NCI-H2081 treated with DMSO at 0.1 percent for 48 hours (cell line): Measurements from ENCODE around the gene YARS1.

Experiments
- DNase-seq: peaks from one replicate; lab custom pipeline; 2025; lab: John Stamatoyannopoulos, UW

The YARS1 gene

DNA sequence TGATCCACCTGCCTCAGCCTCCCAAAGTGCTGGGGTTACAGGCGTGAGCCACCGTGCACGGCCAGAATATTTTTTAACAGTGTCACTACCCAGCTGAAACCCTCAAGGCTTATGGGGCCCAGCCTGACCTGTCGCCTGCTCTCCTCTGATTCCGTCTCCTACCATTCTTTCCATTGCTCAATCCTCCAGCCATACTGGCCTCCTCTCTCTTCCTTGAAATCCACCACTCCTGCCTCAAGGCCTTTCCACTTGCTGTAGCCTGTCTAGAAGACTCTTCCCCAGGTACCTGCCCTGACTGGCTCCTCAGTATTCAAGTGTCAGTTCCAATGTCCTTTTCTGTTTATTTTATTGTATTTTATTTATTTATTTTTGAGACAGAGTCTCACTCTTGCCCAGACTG lies 53.9 kb downstream of the YARS1 start:
- no peak for DNase-seq

- no peak for DNase-seq
These were observed 55.2 kb downstream of the YARS1 start for GRCh38 chr1:32761936-32762335.

DNA sequence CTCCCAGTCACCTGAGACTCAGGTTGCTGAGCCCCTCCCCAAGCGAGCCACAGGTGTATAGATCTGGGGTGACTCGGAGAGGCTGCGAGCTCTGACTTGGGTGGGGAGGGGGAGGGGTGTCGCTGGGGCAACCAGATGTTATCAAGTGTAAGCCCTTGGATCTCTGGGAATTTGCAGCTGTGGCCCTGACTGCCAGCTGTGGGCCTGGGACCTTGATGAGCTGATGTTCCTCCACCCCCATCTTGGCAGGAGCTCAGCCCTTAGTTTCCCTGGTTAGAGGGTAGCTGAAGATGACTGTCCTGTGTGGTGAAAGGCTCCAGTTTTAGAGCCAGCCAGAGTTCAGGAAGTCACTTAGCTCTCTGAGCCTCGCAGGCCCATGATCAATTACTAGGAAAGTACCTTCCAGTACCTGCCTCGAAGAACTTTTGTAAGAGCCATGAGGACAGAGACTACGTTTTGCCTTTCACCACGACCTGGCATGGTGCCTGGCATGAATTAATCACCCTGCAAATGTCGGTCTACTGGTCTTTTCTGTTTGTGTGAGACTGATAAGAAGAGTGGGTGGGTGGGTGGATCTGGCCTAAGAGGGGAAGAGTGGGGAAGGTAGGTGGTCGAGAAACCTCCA lies 55.8 kb downstream of the YARS1 start:
- DNase-seq, result no peak

- DNase-seq, result no peak
These were observed 57.0 kb downstream of the YARS1 start for GRCh38 chr1:32759997-32760623.

DNA sequence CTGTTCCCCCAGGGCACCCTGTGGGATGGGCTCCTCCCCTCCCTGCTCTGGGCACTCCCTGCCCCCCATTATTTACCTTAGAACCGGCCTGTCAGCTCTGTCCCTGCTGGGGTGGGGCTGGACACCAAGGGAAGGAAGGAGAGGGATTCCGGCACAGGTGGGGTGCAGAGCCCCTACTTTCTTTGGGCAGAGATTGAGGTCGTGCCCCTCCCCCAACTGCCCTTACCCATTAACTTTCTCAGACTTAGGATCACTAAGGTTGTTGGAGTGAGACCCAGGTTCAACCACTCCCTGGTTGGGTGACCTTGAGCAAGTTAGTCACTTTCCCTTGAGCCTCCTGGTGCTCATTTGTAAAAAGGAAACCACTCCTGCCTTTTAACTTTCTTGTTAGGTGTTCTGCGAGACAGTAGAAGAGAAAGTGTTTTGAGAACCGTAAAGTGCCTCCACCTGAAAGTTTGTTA lies 57.6 kb downstream of the YARS1 start:
- no peak for DNase-seq

DNA sequence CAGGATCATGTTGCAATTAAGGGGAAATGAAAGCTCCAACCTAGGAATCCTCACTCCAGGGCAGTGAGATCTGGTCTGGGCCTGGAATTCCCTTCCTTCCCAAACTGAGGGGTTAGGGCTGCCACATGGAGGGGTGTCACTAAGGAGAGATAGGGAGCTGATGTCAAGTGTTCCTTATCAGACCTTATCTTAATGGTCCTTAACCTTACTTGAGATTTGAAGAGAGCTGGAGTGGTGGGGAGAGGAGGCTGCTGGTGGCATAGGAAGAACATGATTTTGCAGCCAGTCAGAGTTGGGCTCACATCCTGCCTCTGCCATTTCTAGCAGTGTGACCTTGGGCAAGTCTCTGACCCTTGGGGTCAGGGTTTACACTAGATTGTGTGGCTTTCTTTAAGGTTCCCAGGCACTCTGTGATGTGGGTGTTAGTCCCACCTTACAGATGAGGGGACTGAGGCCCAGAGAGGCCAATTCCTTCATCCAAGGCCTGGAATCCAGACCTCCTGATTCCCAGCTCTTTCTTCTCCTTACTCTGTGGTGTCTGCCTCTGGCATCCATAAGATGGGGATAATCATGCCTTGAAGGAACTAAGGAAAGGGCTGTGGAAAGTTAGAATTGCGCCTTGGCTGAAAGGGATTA lies 58.2 kb downstream of the YARS1 start:
- DNase-seq, result no peak

GRCh38 chr1:32758177-32758794 lies 58.9 kb downstream of the YARS1 start:
- DNase-seq, result no peak

DNA sequence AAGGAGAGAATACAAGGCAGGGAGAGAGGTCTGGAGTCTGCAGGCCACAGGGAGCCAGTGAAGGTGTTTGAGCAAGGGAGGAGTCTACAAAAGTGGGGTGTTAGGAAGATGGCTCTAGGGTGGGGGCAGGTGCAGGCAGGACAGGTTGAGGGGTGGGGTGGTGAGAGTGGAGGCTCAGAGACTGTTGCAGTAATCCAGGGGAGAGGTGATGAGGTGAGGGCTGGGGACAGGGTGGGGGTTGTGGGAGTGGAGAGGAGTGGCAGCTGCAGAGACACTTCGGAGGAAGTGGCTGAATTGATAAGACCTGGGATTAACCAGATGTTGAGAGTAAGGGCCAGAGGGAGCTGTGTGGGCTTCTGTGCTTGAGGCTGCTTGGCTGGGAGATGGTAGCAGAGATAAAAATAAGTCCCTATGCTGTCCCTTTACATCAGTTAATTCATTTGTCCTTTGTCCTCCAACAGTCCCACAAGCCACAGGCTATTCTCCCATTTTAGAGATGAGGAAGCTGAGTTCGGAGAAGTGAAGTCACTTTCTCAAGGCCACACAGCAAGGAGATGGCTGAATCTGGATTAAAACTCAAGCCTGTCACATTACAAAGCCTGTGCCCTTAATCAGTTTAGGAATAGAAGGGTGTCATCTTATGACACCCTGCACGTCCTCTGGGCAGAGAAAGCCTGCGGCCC lies 59.8 kb downstream of the YARS1 start:
- no peak for DNase-seq

DNA sequence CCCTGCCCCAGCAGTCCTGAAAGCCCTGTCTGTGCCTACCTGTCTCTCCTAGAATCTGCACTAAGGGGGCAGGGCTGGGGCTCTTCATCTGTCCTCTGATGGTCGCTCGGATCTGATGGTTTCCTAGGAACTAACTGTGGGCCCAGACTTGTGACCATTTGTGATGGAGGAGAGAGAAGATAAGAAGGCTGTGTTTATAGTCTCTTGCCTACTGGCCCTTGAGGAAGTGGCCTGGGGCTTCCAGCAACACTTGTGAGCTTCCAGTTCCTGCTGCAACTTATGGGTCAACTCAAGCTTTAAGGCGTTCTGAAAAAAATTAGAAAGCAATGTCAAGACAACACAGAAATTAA lies 61.4 kb downstream of the YARS1 start:
- DNase-seq, result no peak

- DNase-seq, result no peak
These were observed 61.9 kb downstream of the YARS1 start for GRCh38 chr1:32755098-32755809.

DNA sequence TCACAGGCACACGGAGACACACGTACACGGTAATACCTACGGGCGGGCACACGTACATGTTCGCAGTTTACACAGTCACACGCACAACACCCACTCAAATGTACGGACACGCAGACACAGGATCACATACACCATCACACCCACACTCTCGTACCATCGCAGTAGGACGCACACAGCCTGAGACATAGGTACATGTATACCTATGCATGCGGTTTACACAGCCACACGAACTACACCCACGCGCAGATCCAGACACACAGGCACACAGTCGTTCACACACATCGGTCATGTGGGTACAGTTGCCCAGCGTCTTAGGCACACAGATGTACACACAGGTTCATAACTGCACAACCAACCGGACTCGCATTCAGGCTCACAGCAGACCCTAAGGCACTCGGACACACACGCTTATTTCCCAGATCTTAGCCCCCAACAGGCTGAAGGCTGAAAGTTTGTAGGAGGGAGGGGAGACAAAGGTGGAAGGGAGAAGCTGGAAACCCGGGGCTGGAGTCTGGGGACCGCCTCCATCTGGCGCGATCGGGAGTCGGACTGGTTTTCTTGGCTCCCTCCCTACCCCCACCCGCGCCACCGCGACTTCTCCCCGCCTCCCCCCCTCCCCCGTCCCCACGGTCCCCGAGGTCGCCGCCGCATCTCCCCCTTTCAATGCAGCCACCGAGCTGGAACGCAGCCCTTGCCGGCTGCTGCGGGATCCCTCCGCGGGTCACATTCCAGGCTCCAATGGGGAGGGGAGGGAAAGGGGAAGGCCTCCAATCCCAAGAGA lies 62.7 kb downstream of the YARS1 start:
- no peak for DNase-seq

GRCh38 chr1:32753532-32754316 lies 63.4 kb downstream of the YARS1 start:
- DNase-seq, result no peak

DNA sequence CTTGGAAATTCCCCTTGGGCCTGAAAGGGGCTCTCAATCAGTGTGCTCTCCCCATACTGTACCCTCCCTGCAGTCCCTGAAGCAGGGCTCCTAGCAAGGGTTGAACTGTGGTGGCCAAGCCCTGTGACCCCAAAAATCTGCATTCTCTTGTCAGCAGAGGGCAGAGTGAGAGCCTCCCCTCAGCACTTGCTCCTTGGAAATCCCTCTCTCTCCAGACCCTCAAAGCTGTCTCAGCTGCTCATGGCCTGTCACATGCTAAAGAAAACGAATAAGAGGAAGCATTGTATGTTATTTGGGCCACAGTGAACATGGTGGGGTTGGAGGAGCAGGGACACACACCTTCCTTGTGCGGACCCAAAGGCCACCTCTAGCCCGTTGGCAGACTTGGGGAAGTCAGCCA lies 67.4 kb downstream of the YARS1 start:
- no peak for DNase-seq

DNA sequence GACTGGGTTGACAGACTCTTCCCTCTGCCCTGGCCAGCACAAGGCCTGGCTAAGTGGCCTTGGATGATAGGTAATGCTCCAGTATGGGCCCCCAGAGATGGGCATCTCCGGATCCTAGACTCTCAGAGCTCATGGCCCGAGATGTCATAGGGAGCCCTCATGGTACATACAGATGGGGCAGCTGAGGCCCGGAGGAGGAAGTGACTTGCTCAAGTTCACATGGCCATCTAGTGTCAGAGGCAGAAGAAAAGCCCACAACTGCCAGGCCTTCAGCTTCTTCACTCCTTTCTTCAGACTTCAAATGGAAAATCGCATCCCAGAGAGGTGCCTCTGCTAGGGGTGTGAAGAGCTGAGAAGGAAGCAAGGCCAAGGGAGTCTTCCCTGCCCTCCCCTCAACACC lies 67.8 kb downstream of the YARS1 start:
- DNase-seq, result no peak

GRCh38 chr1:32748926-32749325 lies 68.2 kb downstream of the YARS1 start:
- DNase-seq, result no peak

DNA sequence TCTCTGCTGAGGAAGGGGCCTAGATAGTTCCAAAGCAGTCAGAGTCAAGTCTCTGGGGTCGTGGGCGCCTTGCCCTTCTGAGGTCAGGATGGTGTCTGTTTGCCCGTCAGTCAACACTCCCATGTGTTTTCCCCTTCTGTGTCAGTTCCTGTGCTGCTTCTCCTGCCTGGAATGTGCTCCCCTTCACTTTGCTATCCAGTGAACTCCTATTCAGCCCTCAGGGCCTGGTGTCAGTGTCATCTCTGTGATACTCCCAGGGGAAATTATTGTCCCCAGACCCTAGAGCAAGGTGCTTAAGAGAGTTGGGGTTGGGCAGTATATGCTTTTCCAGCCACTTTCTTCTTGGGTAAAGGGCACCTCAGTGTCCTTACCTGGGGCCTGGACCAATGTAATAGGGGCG lies 68.8 kb downstream of the YARS1 start:
- no peak for DNase-seq

DNA sequence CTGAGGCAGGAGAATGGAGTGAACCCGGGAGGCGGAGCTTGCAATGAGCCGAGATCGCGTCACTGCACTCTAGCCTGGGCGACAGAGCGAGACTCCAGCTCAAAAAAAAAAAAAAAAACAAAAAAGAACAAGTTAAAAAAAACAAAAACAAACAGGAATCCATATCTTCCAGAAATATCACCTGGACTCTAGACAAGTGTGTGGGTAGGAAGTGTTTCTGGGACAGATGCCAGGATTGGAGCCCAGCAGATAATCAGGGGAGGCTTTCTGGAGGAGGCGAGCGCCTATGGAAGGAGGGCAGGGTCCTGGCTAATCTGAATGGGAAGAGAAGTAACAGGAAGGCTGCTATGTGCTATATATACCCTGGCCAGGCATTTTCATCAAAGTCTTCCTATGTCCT lies 71.0 kb downstream of the YARS1 start:
- DNase-seq, result no peak

DNA sequence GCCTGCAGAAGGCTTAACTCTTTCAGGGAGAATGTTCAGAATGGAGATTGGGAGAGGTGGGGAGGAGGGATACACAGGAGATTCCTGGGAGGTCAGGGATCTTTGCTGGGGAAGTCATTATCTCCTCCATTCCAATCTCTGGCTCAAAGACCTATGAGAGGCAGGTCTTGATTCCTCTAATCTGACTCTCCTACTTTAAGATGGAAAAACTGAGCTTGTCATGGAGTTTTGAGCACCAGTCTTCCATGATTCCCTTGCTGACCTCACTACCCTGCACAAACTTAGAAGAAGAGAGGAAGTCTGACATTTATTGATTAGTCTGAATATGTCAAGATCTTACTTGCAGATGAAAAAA lies 73.1 kb downstream of the YARS1 start:
- no peak for DNase-seq

- DNase-seq, result no peak
These were observed 73.6 kb downstream of the YARS1 start for GRCh38 chr1:32743380-32744070.

DNA sequence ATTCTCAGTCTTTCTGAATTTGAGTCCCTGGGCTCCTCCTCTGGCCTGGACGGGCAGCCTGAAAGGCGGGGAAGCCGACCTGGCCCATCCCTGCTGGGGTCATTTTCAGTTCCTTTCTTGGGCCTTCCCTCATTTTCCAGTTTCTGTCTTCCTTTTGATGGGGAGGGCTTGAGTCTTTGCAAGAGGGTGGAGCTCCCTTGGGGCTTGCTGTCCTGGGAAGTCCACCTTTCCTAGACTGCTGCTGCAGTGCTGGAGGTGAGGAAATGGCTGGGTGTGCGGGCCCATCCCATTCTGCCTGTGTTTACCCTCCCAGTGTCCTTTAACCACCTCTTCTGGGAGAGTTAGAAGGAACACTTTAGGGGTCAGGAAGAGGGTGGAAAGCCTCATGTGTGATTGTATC lies 74.2 kb downstream of the YARS1 start:
- no peak for DNase-seq
